Brain microvascular endothelial cell (primary cell): ENCODE measurements around the gene SF3A2.

Experiments used
- DNase-seq: peaks from one replicate; pipeline ENCODE4 v3.0.0-alpha.2; 2020
- H3K27ac ChIP-seq: fragments of 250-450 bp; sonication (Bioruptor Pico); 2 replicates; pipeline ENCODE4 v1.5.1; 2020; ENCODE audit warnings: mild to moderate bottlenecking, moderate library complexity
- H3K27me3 ChIP-seq: fragments of 250-450 bp; sonication (Bioruptor Pico); replicated peaks from 2 replicates; pipeline ENCODE4 v1.5.1; 2020; ENCODE audit warnings: mild to moderate bottlenecking
- H3K36me3 ChIP-seq: fragments of 250-450 bp; sonication (Bioruptor Pico); replicated peaks from 2 replicates; pipeline ENCODE4 v1.5.1; 2020; ENCODE audit warnings: mild to moderate bottlenecking
- H3K4me3 ChIP-seq: 2 replicates; pipeline ENCODE4 v1.5.1; 2011; ENCODE audit warnings: low read depth, mild to moderate bottlenecking, control low read depth, low read length, moderate library complexity
- CTCF ChIP-seq: IDR thresholded peaks from 2 replicates; pipeline ENCODE4 v1.5.1; 2011; ENCODE audit warnings: low read depth, mild to moderate bottlenecking, moderate library complexity, low read length, control low read depth, inconsistent platforms; ENCODE audit errors: missing control alignments
- in situ Hi-C: cut with HindIII; loops from 2 replicates; pipeline ENCODE4 v1.10.0; 2017; ENCODE audit warnings: low sequenced_read_pairs, low pct_ligation_motif_present

The SF3A2 gene

GRCh38 chr19:2274185-2274711 is 37.6 kb downstream of the SF3A2 start:
- no peak for TF ChIP-seq CTCF
- DNase-seq: no peak
- in situ Hi-C loops: no loop called here
- H3K27me3 ChIP-seq: no peaks in the 10 kb centered on the region
- H3K36me3 ChIP-seq: peaks cover 37% of the 10 kb centered on the region
- no peak overlapping the region for H3K4me3 ChIP-seq
- no peak overlapping the region for H3K27ac ChIP-seq

GRCh38 chr19:2274931-2275535 is 38.4 kb downstream of the SF3A2 start:
- peak; percentile 70 for DNase-seq
- H3K36me3 ChIP-seq: peaks cover 37% of the 10 kb centered on the region
- H3K27me3 ChIP-seq: no peaks in the 10 kb centered on the region
- in situ Hi-C loops: no loop called here
- no peak overlapping the region for H3K4me3 ChIP-seq
- TF ChIP-seq CTCF: peak; percentile 81
- no peak overlapping the region for H3K27ac ChIP-seq

- in situ Hi-C loops: no loop called here
- DNase-seq: no peak
- H3K27me3 ChIP-seq: no peaks in the 10 kb centered on the region
- peaks cover 34% of the 10 kb centered on the region for H3K36me3 ChIP-seq
- TF ChIP-seq CTCF: no peak
- H3K27ac ChIP-seq: no peak overlapping the region
- no peak overlapping the region for H3K4me3 ChIP-seq
These were observed 39.2 kb downstream of the SF3A2 start for GRCh38 chr19:2275588-2276428.

GRCh38 chr19:2276429-2276986 is 39.9 kb downstream of the SF3A2 start:
- no peak for DNase-seq
- in situ Hi-C loops: no loop called here
- no peak overlapping the region for H3K27ac ChIP-seq
- no peak overlapping the region for H3K4me3 ChIP-seq
- H3K36me3 ChIP-seq: peaks cover 30% of the 10 kb centered on the region
- H3K27me3 ChIP-seq: no peaks in the 10 kb centered on the region
- TF ChIP-seq CTCF: no peak

GRCh38 chr19:2277138-2277537 is 40.5 kb downstream of the SF3A2 start:
- no peak for DNase-seq
- Histone ChIP-seq H3K36me3 (peaks cover 24% of the 10 kb centered on the region), H3K27me3 (no peaks in the 10 kb centered on the region), H3K27ac (no peak overlapping the region), H3K4me3 (no peak overlapping the region)
- TF ChIP-seq CTCF: no peak
- in situ Hi-C loops: no loop called here
